HG03342 (cell line): ENCODE measurements around the gene KLF6.

Experiments
- ATAC-seq: cut with Tn5 transposase; IDR thresholded peaks from one replicate; pipeline ENCODE4 v1.9.1; 2021; ENCODE audit warnings: mild to moderate bottlenecking, moderate library complexity; ENCODE audit not compliant: unreplicated experiment

The KLF6 gene

GRCh38 chr10:3784510-3785250 lies at the start of gene KLF6:
Gene KLF6, minus strand, starts transcription at chr10:3785209. Its CDS starts 195 bp downstream, at chr10:3785014.
- no peak for ATAC-seq

- no peak for ATAC-seq
Measured at GRCh38 chr10:3834404-3834803, 49.4 kb upstream of the KLF6 start.

DNA sequence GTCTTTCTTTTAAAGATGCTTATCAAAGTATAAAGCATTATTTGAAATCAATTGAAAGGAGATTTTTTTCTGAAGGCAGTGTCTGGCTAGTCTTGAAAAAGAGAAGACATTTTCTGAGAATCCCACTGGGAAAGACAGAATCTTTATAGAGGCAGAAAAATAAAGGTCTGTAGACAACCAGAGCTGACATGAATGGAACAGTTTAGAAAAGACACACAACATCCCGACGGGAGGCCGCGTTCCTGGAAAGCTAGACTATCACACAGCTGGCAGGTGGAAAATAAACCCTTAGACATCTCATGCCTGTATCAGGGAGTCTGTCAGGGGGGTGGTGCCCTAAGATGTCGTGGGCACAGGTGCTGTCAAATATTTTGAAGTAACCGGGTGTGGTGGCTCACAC lies 48.0 kb upstream of the KLF6 start:
- no peak for ATAC-seq

- ATAC-seq = no peak
Measured at GRCh38 chr10:3832022-3832786, 47.2 kb upstream of the KLF6 start.

- ATAC-seq = no peak
Measured at GRCh38 chr10:3831608-3832007, 46.6 kb upstream of the KLF6 start.

GRCh38 chr10:3830946-3831345 lies 45.9 kb upstream of the KLF6 start:
- ATAC-seq = no peak

DNA sequence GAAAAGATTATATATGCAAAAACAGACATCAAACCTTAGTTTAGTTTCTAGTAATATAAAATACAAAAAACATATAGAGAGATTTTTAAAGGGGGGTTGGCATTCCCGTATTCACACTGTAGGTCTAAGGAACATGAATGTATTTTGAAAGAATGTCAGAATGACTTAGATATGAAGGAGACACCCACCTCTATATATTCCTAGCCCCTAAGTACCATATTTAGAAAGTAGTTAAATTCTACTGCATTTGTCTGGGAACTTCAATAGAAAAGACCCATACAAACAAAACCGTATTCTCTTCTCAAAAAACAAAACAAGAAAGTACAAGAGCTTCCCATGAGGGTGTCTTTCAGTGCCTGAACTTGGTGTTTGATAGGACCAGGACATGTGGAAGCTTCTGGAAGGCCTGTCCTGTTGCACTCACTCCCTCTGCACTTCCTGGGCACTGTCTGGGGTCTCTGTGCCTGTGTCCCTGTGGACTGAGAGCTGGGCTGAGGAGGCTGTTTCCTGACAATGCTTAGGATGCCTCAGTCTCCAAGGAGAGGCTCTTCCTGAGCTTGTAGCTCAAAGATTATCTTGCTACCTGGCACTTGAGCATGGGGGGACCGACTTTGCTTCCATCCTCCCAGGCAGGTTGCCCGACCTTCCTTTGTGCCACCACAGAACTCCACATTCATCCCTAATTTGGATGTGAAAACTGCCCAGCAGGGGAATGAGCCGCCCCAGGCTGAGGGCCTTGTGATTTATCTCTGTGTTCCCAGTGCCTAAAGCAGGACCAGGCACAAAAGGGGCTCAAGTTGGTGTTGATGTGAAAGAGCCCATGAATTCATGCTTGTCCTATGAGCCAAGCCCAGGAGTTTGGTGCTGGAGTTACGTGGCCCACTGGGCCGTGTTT lies 44.4 kb upstream of the KLF6 start:
- ATAC-seq = no peak

- peak; percentile 45 for ATAC-seq
Measured at GRCh38 chr10:3828404-3829155, 43.6 kb upstream of the KLF6 start.

GRCh38 chr10:3827768-3828403 lies 42.9 kb upstream of the KLF6 start:
- ATAC-seq = no peak

GRCh38 chr10:3827266-3827665 lies 42.3 kb upstream of the KLF6 start:
- ATAC-seq = no peak

GRCh38 chr10:3825862-3826351 lies 40.9 kb upstream of the KLF6 start:
- no peak for ATAC-seq

- ATAC-seq = no peak
Measured at GRCh38 chr10:3825244-3825643, 40.2 kb upstream of the KLF6 start.

GRCh38 chr10:3822541-3823330 lies 37.7 kb upstream of the KLF6 start:
- ATAC-seq = no peak

DNA sequence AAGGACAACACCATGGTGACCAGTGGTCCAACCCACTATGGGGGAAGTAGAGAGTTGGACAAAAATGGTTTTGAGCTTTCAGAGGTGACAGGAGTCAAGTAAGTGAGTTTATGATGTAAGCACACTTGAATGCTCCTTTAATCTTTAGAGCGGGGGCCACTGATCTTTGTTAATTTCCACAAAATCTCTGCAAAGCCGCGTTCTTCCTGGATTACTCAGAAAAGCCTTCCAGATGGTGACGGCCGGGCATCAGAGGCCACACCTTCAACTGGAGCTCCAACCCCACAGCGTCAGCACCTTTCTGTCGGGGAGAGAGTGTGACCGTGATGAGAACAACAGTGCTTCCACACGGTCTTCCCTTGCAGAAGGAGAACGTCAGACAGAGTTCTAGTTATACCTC lies 35.2 kb upstream of the KLF6 start:
- no peak for ATAC-seq

GRCh38 chr10:3816995-3817394 lies 32.0 kb upstream of the KLF6 start:
- ATAC-seq = no peak

DNA sequence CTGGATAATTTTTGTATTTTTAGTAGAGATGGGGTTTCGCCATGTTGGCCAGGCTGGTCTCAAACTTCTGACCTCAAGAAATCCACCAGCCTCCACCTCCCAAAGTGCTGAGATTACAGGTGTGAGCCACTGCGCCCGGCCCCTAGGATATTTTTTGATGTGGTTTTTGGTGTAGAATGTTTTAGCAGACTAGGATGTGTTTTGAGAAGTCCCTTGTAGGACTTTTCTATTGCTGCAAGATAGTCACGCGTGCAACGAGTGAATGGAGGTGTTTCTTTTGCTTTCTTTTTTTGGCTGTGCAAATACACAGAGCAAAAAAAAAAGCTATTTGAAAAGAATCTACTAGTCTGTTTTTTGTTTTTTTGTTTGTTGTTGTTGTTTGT lies 29.8 kb upstream of the KLF6 start:
- ATAC-seq = no peak

GRCh38 chr10:3813986-3814837 lies 29.2 kb upstream of the KLF6 start:
- ATAC-seq = no peak

DNA sequence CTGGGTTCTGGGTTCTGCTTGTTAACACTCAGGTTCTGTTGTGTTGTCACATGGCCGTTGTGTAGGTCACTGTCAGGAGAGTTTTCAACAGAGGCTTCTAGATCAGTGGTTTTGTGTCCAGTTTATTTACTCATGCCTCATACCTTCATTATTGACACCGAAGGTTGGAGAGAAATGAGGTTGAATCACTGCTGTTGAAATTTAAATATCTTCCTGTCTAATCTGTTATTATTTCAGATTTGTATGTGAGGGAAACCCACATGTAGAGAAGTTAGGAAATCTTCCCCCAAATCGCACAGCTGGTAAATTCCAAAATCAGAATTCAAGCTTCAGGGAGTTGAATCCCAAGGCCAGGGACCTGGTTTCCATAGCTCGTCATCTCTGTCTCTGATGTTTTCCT lies 28.3 kb upstream of the KLF6 start:
- no peak for ATAC-seq
